Neural cell (in vitro differentiated cells): ENCODE results near the gene SETBP1. TPM values are rescaled to one million over a fixed set of nuclear protein-coding genes. Genes with fewer than 3 reads are reported as not detected.

Source experiments
- H2AFZ ChIP-seq: fragments of 200-600, 300-800 bp; sonication (generic), shearing (Covaris generic); 2 replicates; pipeline ENCODE4 v1.6.0; 2014; ENCODE audit warnings: low read depth, mild to moderate bottlenecking, antibody characterized with exemption, low read length, moderate library complexity
- H3F3A ChIP-seq: fragments of 200-600 bp; shearing (Covaris generic); 2 replicates; pipeline ENCODE4 v1.6.1; 2016; ENCODE audit warnings: mild to moderate bottlenecking, moderate library complexity, mixed read lengths, antibody characterized with exemption, low read length; ENCODE audit not compliant: insufficient read depth, poor library complexity, severe bottlenecking
- H3K27ac ChIP-seq: fragments of 200-600, 300-800 bp; sonication (generic), shearing (Covaris generic); 2 replicates; pipeline ENCODE4 v1.5.1; 2014; ENCODE audit warnings: mild to moderate bottlenecking, low read length, moderate library complexity
- H3K27me3 ChIP-seq: fragments of 300-800, 200-600 bp; sonication (generic), shearing (Covaris generic); 2 replicates; pipeline ENCODE4 v1.6.0; 2014; ENCODE audit warnings: mild to moderate bottlenecking, low read depth, low read length, moderate library complexity; ENCODE audit not compliant: insufficient read depth
- H3K36me3 ChIP-seq: fragments of 300-800, 200-600 bp; sonication (generic), shearing (Covaris generic); 2 replicates; pipeline ENCODE4 v1.5.1; 2014; ENCODE audit warnings: mild to moderate bottlenecking, antibody characterized with exemption, low read length, moderate library complexity; ENCODE audit not compliant: insufficient read depth
- H3K4me2 ChIP-seq: fragments of 300-800, 200-600 bp; sonication (generic), shearing (Covaris generic); 2 replicates; pipeline ENCODE4 v1.6.0; 2014; ENCODE audit warnings: mild to moderate bottlenecking, low read length
- H3K4me3 ChIP-seq: fragments of 300-800, 200-600 bp; sonication (generic), shearing (Covaris generic); 2 replicates; pipeline ENCODE4 v1.5.1; 2014; ENCODE audit warnings: mild to moderate bottlenecking, low read length, moderate library complexity
- H3K79me2 ChIP-seq: fragments of 200-600 bp; shearing (Covaris generic); replicated peaks from 2 replicates; pipeline ENCODE4 v1.6.0; 2014; ENCODE audit warnings: mild to moderate bottlenecking, low read length, moderate library complexity; ENCODE audit not compliant: insufficient read depth
- H3K9ac ChIP-seq: fragments of 300-800, 200-600 bp; sonication (generic), shearing (Covaris generic); 2 replicates; pipeline ENCODE4 v1.6.1; 2016; ENCODE audit warnings: mild to moderate bottlenecking, low read length, mixed read lengths
- H3K9me2 ChIP-seq: fragments of 200-600 bp; shearing (Covaris generic); 2 replicates; pipeline ENCODE4 v1.6.1; 2016; ENCODE audit warnings: mild to moderate bottlenecking, low read length, mixed read lengths; ENCODE audit not compliant: insufficient read depth
- H3K9me3 ChIP-seq: fragments of 200-600, 300-800 bp; sonication (generic), shearing (Covaris generic); 2 replicates; pipeline ENCODE4 v1.6.1; 2016; ENCODE audit warnings: mild to moderate bottlenecking, mixed run types, low read length, moderate library complexity, mixed read lengths
- H4K20me1 ChIP-seq: fragments of 200-600 bp; shearing (Covaris generic); 2 replicates; pipeline ENCODE4 v1.6.1; 2016; ENCODE audit warnings: mild to moderate bottlenecking, mixed run types; ENCODE audit not compliant: insufficient read depth
- EP300 ChIP-seq: fragments of 450-650 bp; conservative IDR thresholded peaks from 2 replicates; pipeline ENCODE4 v1.6.1; 2014; ENCODE audit warnings: antibody characterized with exemption, mild to moderate bottlenecking, moderate library complexity; ENCODE audit not compliant: poor library complexity, severe bottlenecking
- EZH2 ChIP-seq: fragments of 200-600, 300-800 bp; shearing (Covaris generic), sonication (generic); IDR thresholded peaks from 2 replicates; pipeline ENCODE4 v1.6.1; 2014; ENCODE audit warnings: antibody characterized with exemption, low read length, borderline replicate concordance, mild to moderate bottlenecking; ENCODE audit not compliant: insufficient read depth, poor library complexity, severe bottlenecking
- MXI1 ChIP-seq: fragments of 450-650 bp; conservative IDR thresholded peaks from 2 replicates; pipeline ENCODE4 v1.6.1; 2014; ENCODE audit warnings: antibody characterized with exemption, mild to moderate bottlenecking; ENCODE audit not compliant: poor library complexity, severe bottlenecking
- POLR2AphosphoS5 ChIP-seq: IDR thresholded peaks from 2 replicates; pipeline ENCODE4 v1.6.1; 2012
- RAD21 ChIP-seq: fragments of 450-650 bp; conservative IDR thresholded peaks from 2 replicates; pipeline ENCODE4 v1.6.1; 2014; ENCODE audit warnings: antibody characterized with exemption, mild to moderate bottlenecking, moderate library complexity
- SMC3 ChIP-seq: fragments of 450-650 bp; conservative IDR thresholded peaks from 2 replicates; pipeline ENCODE4 v1.6.1; 2014; ENCODE audit warnings: antibody characterized with exemption, mild to moderate bottlenecking, moderate library complexity; ENCODE audit not compliant: poor library complexity
- TAF1 ChIP-seq: IDR thresholded peaks from 2 replicates; pipeline ENCODE4 v1.6.1; 2012; ENCODE audit warnings: low read depth
- polyA plus RNA-seq: library from polyadenylated mRNA; depleted of rRNA; stranded (reverse); fragments of >200 nt; gene quantifications from 2 replicates; pipeline ENCODE4 v1.2.3, GENCODE V29; 2014
- TF ChIP-seq, protein P1 (sequence below): IDR thresholded peaks from 2 replicates; pipeline ENCODE4 v1.6.1; 2012; ENCODE audit warnings: borderline replicate concordance
- TF ChIP-seq, protein P2 (sequence below): fragments of 450-650 bp; IDR thresholded peaks from 2 replicates; pipeline ENCODE4 v1.5.1; 2014; ENCODE audit warnings: antibody characterized with exemption, mild to moderate bottlenecking, moderate library complexity; ENCODE audit not compliant: poor library complexity, severe bottlenecking

Gene SETBP1
- polyA plus RNA-seq, 1 donor from 2014 or later = 13.7 TPM

DNA sequence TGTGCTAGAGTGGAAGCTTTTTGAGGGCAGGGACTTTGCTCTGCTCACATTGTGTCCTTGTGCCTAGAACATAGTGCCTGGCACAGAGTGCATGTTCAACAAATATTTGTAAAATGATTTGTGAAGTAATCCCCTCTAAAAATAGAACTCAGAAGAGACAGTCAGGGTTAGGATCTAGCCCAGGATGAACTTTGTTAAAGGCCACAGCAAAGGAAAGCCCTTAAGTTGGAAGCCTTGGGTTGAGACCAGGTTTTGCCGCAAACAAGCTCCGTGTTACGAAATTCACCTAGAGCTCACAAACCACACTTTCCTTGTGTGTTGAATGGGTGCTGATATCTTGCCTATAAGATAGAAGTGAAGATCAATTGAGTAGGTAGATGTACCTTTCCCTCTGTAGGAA, 84.2 kb downstream of the SETBP1 start:
- Histone ChIP-seq H3K27ac (no peak overlapping the region), H2AFZ (no peak overlapping the region), H3K9me3 (no peaks in the 10 kb centered on the region), H3K9me2 (no peaks in the 10 kb centered on the region), H4K20me1 (no peaks in the 10 kb centered on the region), H3K36me3 (no peaks in the 10 kb centered on the region), H3F3A (no peaks in the 10 kb centered on the region), H3K9ac (no peak overlapping the region), H3K27me3 (no peaks in the 10 kb centered on the region), H3K79me2 (peaks cover 61% of the 10 kb centered on the region), H3K4me3 (no peak overlapping the region), H3K4me2 (no peak overlapping the region)
- TF ChIP-seq EZH2 = no peak
- no peak for TF ChIP-seq EP300
- TF ChIP-seq RAD21 = no peak
- TF ChIP-seq, protein P1, sequence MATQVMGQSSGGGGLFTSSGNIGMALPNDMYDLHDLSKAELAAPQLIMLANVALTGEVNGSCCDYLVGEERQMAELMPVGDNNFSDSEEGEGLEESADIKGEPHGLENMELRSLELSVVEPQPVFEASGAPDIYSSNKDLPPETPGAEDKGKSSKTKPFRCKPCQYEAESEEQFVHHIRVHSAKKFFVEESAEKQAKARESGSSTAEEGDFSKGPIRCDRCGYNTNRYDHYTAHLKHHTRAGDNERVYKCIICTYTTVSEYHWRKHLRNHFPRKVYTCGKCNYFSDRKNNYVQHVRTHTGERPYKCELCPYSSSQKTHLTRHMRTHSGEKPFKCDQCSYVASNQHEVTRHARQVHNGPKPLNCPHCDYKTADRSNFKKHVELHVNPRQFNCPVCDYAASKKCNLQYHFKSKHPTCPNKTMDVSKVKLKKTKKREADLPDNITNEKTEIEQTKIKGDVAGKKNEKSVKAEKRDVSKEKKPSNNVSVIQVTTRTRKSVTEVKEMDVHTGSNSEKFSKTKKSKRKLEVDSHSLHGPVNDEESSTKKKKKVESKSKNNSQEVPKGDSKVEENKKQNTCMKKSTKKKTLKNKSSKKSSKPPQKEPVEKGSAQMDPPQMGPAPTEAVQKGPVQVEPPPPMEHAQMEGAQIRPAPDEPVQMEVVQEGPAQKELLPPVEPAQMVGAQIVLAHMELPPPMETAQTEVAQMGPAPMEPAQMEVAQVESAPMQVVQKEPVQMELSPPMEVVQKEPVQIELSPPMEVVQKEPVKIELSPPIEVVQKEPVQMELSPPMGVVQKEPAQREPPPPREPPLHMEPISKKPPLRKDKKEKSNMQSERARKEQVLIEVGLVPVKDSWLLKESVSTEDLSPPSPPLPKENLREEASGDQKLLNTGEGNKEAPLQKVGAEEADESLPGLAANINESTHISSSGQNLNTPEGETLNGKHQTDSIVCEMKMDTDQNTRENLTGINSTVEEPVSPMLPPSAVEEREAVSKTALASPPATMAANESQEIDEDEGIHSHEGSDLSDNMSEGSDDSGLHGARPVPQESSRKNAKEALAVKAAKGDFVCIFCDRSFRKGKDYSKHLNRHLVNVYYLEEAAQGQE = no peak
- no peak for TF ChIP-seq SMC3
- TF ChIP-seq, protein P2, sequence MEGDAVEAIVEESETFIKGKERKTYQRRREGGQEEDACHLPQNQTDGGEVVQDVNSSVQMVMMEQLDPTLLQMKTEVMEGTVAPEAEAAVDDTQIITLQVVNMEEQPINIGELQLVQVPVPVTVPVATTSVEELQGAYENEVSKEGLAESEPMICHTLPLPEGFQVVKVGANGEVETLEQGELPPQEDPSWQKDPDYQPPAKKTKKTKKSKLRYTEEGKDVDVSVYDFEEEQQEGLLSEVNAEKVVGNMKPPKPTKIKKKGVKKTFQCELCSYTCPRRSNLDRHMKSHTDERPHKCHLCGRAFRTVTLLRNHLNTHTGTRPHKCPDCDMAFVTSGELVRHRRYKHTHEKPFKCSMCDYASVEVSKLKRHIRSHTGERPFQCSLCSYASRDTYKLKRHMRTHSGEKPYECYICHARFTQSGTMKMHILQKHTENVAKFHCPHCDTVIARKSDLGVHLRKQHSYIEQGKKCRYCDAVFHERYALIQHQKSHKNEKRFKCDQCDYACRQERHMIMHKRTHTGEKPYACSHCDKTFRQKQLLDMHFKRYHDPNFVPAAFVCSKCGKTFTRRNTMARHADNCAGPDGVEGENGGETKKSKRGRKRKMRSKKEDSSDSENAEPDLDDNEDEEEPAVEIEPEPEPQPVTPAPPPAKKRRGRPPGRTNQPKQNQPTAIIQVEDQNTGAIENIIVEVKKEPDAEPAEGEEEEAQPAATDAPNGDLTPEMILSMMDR = no peak
- no peak for TF ChIP-seq POLR2AphosphoS5
- TF ChIP-seq MXI1 = no peak
- TF ChIP-seq TAF1 = no peak

DNA sequence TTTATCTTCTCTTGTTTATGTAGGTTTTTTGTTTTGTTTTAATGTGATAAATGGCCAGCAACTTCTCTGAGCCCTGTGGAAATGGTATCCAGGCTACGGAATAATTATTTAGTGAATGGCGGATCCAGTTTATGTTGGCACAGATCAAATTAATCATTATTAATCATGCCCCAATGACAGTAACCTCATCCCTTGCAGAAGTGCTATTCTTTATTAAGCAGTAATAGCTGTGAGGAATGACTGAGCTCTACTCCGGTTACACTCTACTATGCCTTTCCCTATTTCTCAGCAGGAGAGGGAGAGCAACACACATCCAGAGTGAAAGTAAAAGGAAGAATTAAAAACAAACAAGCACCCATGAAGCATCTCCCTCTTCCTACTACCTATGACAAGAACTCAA, 84.8 kb downstream of the SETBP1 start:
- no peaks in the 10 kb centered on the region for H3F3A ChIP-seq
- no peaks in the 10 kb centered on the region for H3K9me3 ChIP-seq
- no peak overlapping the region for H3K4me3 ChIP-seq
- no peaks in the 10 kb centered on the region for H3K36me3 ChIP-seq
- H3K27me3 ChIP-seq = no peaks in the 10 kb centered on the region
- H3K9me2 ChIP-seq = no peaks in the 10 kb centered on the region
- no peak overlapping the region for H3K4me2 ChIP-seq
- H4K20me1 ChIP-seq = no peaks in the 10 kb centered on the region
- H3K27ac ChIP-seq = no peak overlapping the region
- no peak overlapping the region for H2AFZ ChIP-seq
- peaks cover 59% of the 10 kb centered on the region for H3K79me2 ChIP-seq
- no peak overlapping the region for H3K9ac ChIP-seq
- TF ChIP-seq MXI1 = no peak
- TF ChIP-seq POLR2AphosphoS5 = no peak
- TF ChIP-seq, protein P2 = no peak
- TF ChIP-seq SMC3 = no peak
- TF ChIP-seq, protein P1 = no peak
